Ishikawa (cell line): ENCODE measurements around the gene DLL4.

Source experiments
- CEBPB ChIP-seq: IDR thresholded peaks from 2 replicates; pipeline ENCODE4 v1.6.1; 2012
- CREB1 ChIP-seq: IDR thresholded peaks from 2 replicates; pipeline ENCODE4 v1.6.1; 2012; ENCODE audit warnings: low read depth
- EGR1 ChIP-seq: IDR thresholded peaks from 2 replicates; pipeline ENCODE4 v1.6.1; 2012
- EP300 ChIP-seq: IDR thresholded peaks from 2 replicates; pipeline ENCODE4 v1.6.1; 2012; ENCODE audit warnings: borderline replicate concordance
- FOXM1 ChIP-seq: IDR thresholded peaks from 2 replicates; pipeline ENCODE4 v1.6.1; 2012; ENCODE audit warnings: low read depth, borderline replicate concordance
- MAX ChIP-seq: IDR thresholded peaks from 2 replicates; pipeline ENCODE4 v1.6.1; 2012
- NFIC ChIP-seq: IDR thresholded peaks from 2 replicates; pipeline ENCODE4 v1.6.1; 2012
- RAD21 ChIP-seq: IDR thresholded peaks from 2 replicates; pipeline ENCODE4 v1.6.1; 2012; ENCODE audit warnings: low read depth
- TAF1 ChIP-seq: IDR thresholded peaks from 2 replicates; pipeline ENCODE4 v1.6.1; 2012; ENCODE audit warnings: low read depth, mild to moderate bottlenecking
- TCF12 ChIP-seq: IDR thresholded peaks from 2 replicates; pipeline ENCODE4 v1.6.1; 2012; ENCODE audit warnings: low read depth
- TEAD4 ChIP-seq: IDR thresholded peaks from 2 replicates; pipeline ENCODE4 v1.6.1; 2012
- YY1 ChIP-seq: IDR thresholded peaks from 2 replicates; pipeline ENCODE4 v1.6.1; 2012; ENCODE audit warnings: low read depth
- ZBTB7A ChIP-seq: IDR thresholded peaks from 2 replicates; pipeline ENCODE4 v1.6.1; 2012; ENCODE audit warnings: low read depth
- TF ChIP-seq, protein P1 (sequence below): IDR thresholded peaks from 2 replicates; pipeline ENCODE4 v1.6.1; 2012
- TF ChIP-seq, protein P2 (sequence below): IDR thresholded peaks from 2 replicates; pipeline ENCODE4 v1.6.1; 2012; ENCODE audit warnings: low read depth, mild to moderate bottlenecking

The DLL4 gene

DNA sequence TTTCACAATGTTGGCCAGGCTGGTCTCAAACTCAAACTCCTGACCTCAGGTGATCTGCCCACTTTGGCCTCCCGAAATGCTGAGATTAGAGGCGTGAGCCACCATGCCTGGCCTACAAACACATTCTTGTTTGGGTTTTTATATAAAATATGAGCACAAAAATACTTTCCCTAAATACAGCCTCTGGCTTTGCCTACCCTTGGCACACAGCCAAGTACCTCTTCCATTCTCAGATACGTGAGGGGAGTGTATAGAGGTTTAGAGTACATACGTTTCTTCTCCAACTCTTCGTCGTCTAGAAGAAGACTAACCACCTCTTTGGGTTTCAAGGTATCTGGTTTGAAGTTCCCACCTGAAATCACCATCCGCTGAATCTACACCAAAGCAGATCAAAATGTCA, 57.7 kb downstream of the DLL4 start:
- TF ChIP-seq TEAD4 (no peak), NFIC (peak; percentile 63)

GRCh38 chr15:40988156-40988555, 59.0 kb downstream of the DLL4 start:
- TF ChIP-seq TCF12 = no peak
- TF ChIP-seq MAX = no peak
- no peak for TF ChIP-seq TAF1
- no peak for TF ChIP-seq RAD21
- no peak for TF ChIP-seq CREB1
- no peak for TF ChIP-seq FOXM1
- TF ChIP-seq, protein P1, sequence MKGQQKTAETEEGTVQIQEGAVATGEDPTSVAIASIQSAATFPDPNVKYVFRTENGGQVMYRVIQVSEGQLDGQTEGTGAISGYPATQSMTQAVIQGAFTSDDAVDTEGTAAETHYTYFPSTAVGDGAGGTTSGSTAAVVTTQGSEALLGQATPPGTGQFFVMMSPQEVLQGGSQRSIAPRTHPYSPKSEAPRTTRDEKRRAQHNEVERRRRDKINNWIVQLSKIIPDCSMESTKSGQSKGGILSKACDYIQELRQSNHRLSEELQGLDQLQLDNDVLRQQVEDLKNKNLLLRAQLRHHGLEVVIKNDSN = no peak
- TF ChIP-seq, protein P2, sequence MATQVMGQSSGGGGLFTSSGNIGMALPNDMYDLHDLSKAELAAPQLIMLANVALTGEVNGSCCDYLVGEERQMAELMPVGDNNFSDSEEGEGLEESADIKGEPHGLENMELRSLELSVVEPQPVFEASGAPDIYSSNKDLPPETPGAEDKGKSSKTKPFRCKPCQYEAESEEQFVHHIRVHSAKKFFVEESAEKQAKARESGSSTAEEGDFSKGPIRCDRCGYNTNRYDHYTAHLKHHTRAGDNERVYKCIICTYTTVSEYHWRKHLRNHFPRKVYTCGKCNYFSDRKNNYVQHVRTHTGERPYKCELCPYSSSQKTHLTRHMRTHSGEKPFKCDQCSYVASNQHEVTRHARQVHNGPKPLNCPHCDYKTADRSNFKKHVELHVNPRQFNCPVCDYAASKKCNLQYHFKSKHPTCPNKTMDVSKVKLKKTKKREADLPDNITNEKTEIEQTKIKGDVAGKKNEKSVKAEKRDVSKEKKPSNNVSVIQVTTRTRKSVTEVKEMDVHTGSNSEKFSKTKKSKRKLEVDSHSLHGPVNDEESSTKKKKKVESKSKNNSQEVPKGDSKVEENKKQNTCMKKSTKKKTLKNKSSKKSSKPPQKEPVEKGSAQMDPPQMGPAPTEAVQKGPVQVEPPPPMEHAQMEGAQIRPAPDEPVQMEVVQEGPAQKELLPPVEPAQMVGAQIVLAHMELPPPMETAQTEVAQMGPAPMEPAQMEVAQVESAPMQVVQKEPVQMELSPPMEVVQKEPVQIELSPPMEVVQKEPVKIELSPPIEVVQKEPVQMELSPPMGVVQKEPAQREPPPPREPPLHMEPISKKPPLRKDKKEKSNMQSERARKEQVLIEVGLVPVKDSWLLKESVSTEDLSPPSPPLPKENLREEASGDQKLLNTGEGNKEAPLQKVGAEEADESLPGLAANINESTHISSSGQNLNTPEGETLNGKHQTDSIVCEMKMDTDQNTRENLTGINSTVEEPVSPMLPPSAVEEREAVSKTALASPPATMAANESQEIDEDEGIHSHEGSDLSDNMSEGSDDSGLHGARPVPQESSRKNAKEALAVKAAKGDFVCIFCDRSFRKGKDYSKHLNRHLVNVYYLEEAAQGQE = no peak
- TF ChIP-seq CEBPB = no peak
- no peak for TF ChIP-seq TEAD4
- TF ChIP-seq YY1 = no peak
- no peak for TF ChIP-seq EP300
- no peak for TF ChIP-seq ZBTB7A
- TF ChIP-seq NFIC = no peak
- no peak for TF ChIP-seq EGR1
